AG04450 (cell line): Measurements from ENCODE around the gene SEC22B. TPM values are rescaled to one million over a fixed set of nuclear protein-coding genes. Genes with fewer than 3 reads are reported as not detected.

Experiments
- polyA plus RNA-seq: library from polyadenylated mRNA; depleted of rRNA; stranded (reverse); fragments of >200 nt; gene quantifications from 2 replicates; pipeline ENCODE4 v1.2.3, GENCODE V29; 2011; rRNA removed
- small RNA-seq: library from RNA; depleted of rRNA; stranded (forward); fragments of <200 nt; gene quantifications from one replicate; pipeline ENCODE3, GENCODE V24; 2012; ENCODE audit warnings: low read depth; ENCODE audit not compliant: insufficient read length

SEC22B gene
- polyA plus RNA-seq, 1 experiment, result 73.9 TPM

Small RNA genes within 50 kb of the gene (small RNA-seq; reads per million reads assigned to genes)
- gene RNU6-465P, result not detected

Other genes with a start within 250 kb of the SEC22B start
- 47.0 and 56.9 TPM in 2 replicates for gene NOTCH2, start 106.9 kb downstream of the SEC22B start, polyA plus RNA-seq
- gene NBPF8, start 238.5 kb upstream of the SEC22B start, polyA plus RNA-seq, result 25.4 and 30.1 TPM in 2 replicates